MM.1S (cell line): ENCODE results near the gene NELL2.

Experiments used
- DNase-seq: peaks from one replicate; pipeline ENCODE4 v3.0.0-alpha.2; 2015
- H2AFZ ChIP-seq: fragments of 300-600 bp; sonication (generic); 2 replicates; pipeline ENCODE4 v1.6.0; 2016; ENCODE audit warnings: antibody characterized with exemption, low read length
- H3F3A ChIP-seq: fragments of 300-600 bp; sonication (generic); 2 replicates; pipeline ENCODE4 v1.6.1; 2016; ENCODE audit warnings: mild to moderate bottlenecking, antibody characterized with exemption, low read length, moderate library complexity, mixed read lengths; ENCODE audit not compliant: insufficient read depth
- H3K27ac ChIP-seq: fragments of 300-600 bp; sonication (generic); 2 replicates; pipeline ENCODE4 v1.5.1; 2016; ENCODE audit warnings: mild to moderate bottlenecking, low read length
- H3K27me3 ChIP-seq: fragments of 300-600 bp; sonication (generic); replicated peaks from 2 replicates; pipeline ENCODE4 v1.6.0; 2016; ENCODE audit warnings: low read length; ENCODE audit not compliant: insufficient read depth
- H3K36me3 ChIP-seq: fragments of 300-600 bp; sonication (generic); replicated peaks from 2 replicates; pipeline ENCODE4 v1.6.1; 2016; ENCODE audit warnings: mild to moderate bottlenecking, low read length, mixed read lengths; ENCODE audit not compliant: insufficient read depth
- H3K4me1 ChIP-seq: fragments of 300-600 bp; sonication (generic); 2 replicates; pipeline ENCODE4 v1.6.1; 2016; ENCODE audit warnings: low read length, mixed read lengths
- H3K4me2 ChIP-seq: fragments of 300-600 bp; sonication (generic); 2 replicates; pipeline ENCODE4 v1.6.0; 2016; ENCODE audit warnings: low read depth, low read length
- H3K4me3 ChIP-seq: fragments of 300-600 bp; sonication (generic); 2 replicates; pipeline ENCODE4 v1.5.1; 2016; ENCODE audit warnings: low read length, mixed read lengths
- H3K79me2 ChIP-seq: fragments of 300-600 bp; sonication (generic); 2 replicates; pipeline ENCODE4 v1.6.1; 2016; ENCODE audit warnings: mixed run types, low read length, mixed read lengths
- H3K9ac ChIP-seq: fragments of 300-600 bp; sonication (generic); 2 replicates; pipeline ENCODE4 v1.6.1; 2016; ENCODE audit warnings: low read length, mixed read lengths
- H3K9me2 ChIP-seq: fragments of 300-600 bp; sonication (generic); replicated peaks from 2 replicates; pipeline ENCODE4 v1.6.1; 2016; ENCODE audit warnings: mild to moderate bottlenecking, low read length, mixed read lengths; ENCODE audit not compliant: insufficient read depth
- H3K9me3 ChIP-seq: fragments of 300-600 bp; sonication (generic); replicated peaks from 2 replicates; pipeline ENCODE4 v1.6.1; 2016; ENCODE audit warnings: mild to moderate bottlenecking, low read length, mixed read lengths; ENCODE audit not compliant: insufficient read depth
- H4K20me1 ChIP-seq: fragments of 300-600 bp; sonication (generic); 2 replicates; pipeline ENCODE4 v1.6.1; 2016; ENCODE audit warnings: mild to moderate bottlenecking, low read length, moderate library complexity, mixed read lengths; ENCODE audit not compliant: insufficient read depth
- CTCF ChIP-seq: fragments of 300-600 bp; sonication (generic); IDR thresholded peaks from 2 replicates; pipeline ENCODE4 v1.5.1; 2016; ENCODE audit warnings: antibody characterized with exemption, low read length, mixed read lengths
- EZH2 ChIP-seq: fragments of 300-600 bp; sonication (generic); optimal IDR thresholded peaks from 2 replicates; pipeline ENCODE3; 2017; ENCODE audit warnings: low read depth, mild to moderate bottlenecking, antibody characterized with exemption, low read length, mixed read lengths
- EZH2phosphoT487 ChIP-seq: fragments of 300-600 bp; sonication (generic); IDR thresholded peaks from 2 replicates; pipeline ENCODE4 v1.6.1; 2018; ENCODE audit warnings: antibody characterized with exemption, low read length

The NELL2 gene

GRCh38 chr12:44775901-44776300 is 100.2 kb downstream of the NELL2 start:
- Histone ChIP-seq H3K9me2 (no peaks in the 10 kb centered on the region), H3K36me3 (no peaks in the 10 kb centered on the region), H3K4me2 (no peak overlapping the region), H2AFZ (no peak overlapping the region), H3K27me3 (no peaks in the 10 kb centered on the region), H3K4me3 (no peak overlapping the region), H3K9ac (no peak overlapping the region), H3K9me3 (no peaks in the 10 kb centered on the region), H3F3A (no peaks in the 10 kb centered on the region), H3K79me2 (no peaks in the 10 kb centered on the region), H4K20me1 (no peaks in the 10 kb centered on the region), H3K4me1 (no peaks in the 10 kb centered on the region), H3K27ac (no peak overlapping the region)
- no peak for DNase-seq
- TF ChIP-seq EZH2: no peak

- H4K20me1 ChIP-seq: no peaks in the 10 kb centered on the region
- no peak overlapping the region for H3K4me3 ChIP-seq
- H3F3A ChIP-seq: no peaks in the 10 kb centered on the region
- H3K9me3 ChIP-seq: no peaks in the 10 kb centered on the region
- DNase-seq: no peak
- H3K27ac ChIP-seq: no peak overlapping the region
- H3K9me2 ChIP-seq: no peaks in the 10 kb centered on the region
- no peaks in the 10 kb centered on the region for H3K27me3 ChIP-seq
- no peaks in the 10 kb centered on the region for H3K79me2 ChIP-seq
- no peak overlapping the region for H2AFZ ChIP-seq
- H3K4me2 ChIP-seq: no peak overlapping the region
- peak; percentile 91 for TF ChIP-seq CTCF
- no peak for TF ChIP-seq EZH2phosphoT487
- no peak overlapping the region for H3K9ac ChIP-seq
- H3K4me1 ChIP-seq: no peaks in the 10 kb centered on the region
- no peaks in the 10 kb centered on the region for H3K36me3 ChIP-seq
These were observed 101.2 kb downstream of the NELL2 start for GRCh38 chr12:44774815-44775411.

- H3K9ac ChIP-seq: no peak overlapping the region
- no peaks in the 10 kb centered on the region for H4K20me1 ChIP-seq
These were observed 104.6 kb downstream of the NELL2 start for GRCh38 chr12:44771485-44772021.

More at GRCh38 chr12:44771485-44772021, 104.6 kb downstream of the NELL2 start:
- Histone ChIP-seq H3K27ac (no peak overlapping the region), H3K79me2 (no peaks in the 10 kb centered on the region), H2AFZ (no peak overlapping the region), H3K27me3 (no peaks in the 10 kb centered on the region), H3K4me2 (no peak overlapping the region), H3K4me1 (no peaks in the 10 kb centered on the region), H3F3A (no peaks in the 10 kb centered on the region), H3K36me3 (no peaks in the 10 kb centered on the region), H3K9me3 (no peaks in the 10 kb centered on the region), H3K4me3 (no peak overlapping the region), H3K9me2 (no peaks in the 10 kb centered on the region)
- DNase-seq: no peak
- TF ChIP-seq EZH2 (no peak), EZH2phosphoT487 (no peak), CTCF (no peak)
